Measurements from ENCODE around the gene ZBTB7B. TPM values are rescaled to one million over a fixed set of nuclear protein-coding genes. Genes with fewer than 3 reads are reported as not detected.

Gene ZBTB7B
- polyA plus RNA-seq, 3 donors = 6.3 to 149 (median 9.6) TPM

- H3K36me3 Mint-ChIP-seq = peaks cover 3 to 9% of the 10 kb centered on the region in 2 donors
- no peak overlapping the region for H2AFZ ChIP-seq (ENCODE audit: insufficient read depth, low read depth, low read length, poor library complexity, severe bottlenecking)
- H3K27me3 Mint-ChIP-seq (ENCODE audit: low read depth in 3 of 3) = peaks cover 0 to 2% (median 0%) of the 10 kb centered on the region in 3 donors
- H3K4me1 Mint-ChIP-seq = peaks cover 44% of the 10 kb centered on the region
- no peak for DNase-seq
- H3K9ac ChIP-seq (ENCODE audit: insufficient read depth, low read length, poor library complexity, severe bottlenecking) = peak overlapping the region; percentile 85
- peak overlapping the region; percentile 100 for H3K4me2 ChIP-seq (replicated peaks; ENCODE audit: extremely low read depth, low read length, poor library complexity, severe bottlenecking)
- peaks cover 55 to 74% of the 10 kb centered on the region in 2 donors for H3K4me1 ChIP-seq (ENCODE audit: control insufficient read depth in 1 of 2, insufficient read depth in 2 of 2, low read length in 2 of 2)
- 40% methylated on average over 1 of the region's 5 CpGs for WGBS (ENCODE audit: insufficient coverage)
- no peaks in the 10 kb centered on the region for H3K9me3 ChIP-seq (replicated peaks in 1 of 2; ENCODE audit: control insufficient read depth in 1 of 2, insufficient read depth in 1 of 2, low read length in 2 of 2)
- H3K36me3 ChIP-seq (replicated peaks in 1 of 2; ENCODE audit: control insufficient read depth in 1 of 2, insufficient read depth in 2 of 2, low read length in 2 of 2) = no peaks in the 10 kb centered on the region
- H4K20me1 ChIP-seq (ENCODE audit: insufficient read depth, low read length) = peaks cover 23% of the 10 kb centered on the region
- no peaks in the 10 kb centered on the region for H3K27me3 ChIP-seq (ENCODE audit: control insufficient read depth in 2 of 2, insufficient read depth in 2 of 2, low read length in 2 of 2)
- peak overlapping the region; percentile 84 to 100 (median 99) for H3K4me3 ChIP-seq (replicated peaks in 1 of 3; ENCODE audit: low read depth in 2 of 3, low read length in 3 of 3)
- H3K4me3 Mint-ChIP-seq = peak overlapping the region; percentile 95 to 98
- no peaks in the 10 kb centered on the region for H3K9me3 Mint-ChIP-seq
- peaks cover 92% of the 10 kb centered on the region for H3K79me2 ChIP-seq (ENCODE audit: insufficient read depth, low read length)
- H3K27ac Mint-ChIP-seq = peak overlapping the region; percentile 92 to 100 (median 98)
- no peak for TF ChIP-seq CTCF (IDR thresholded peaks at IDR 0.05)
- peak overlapping the region; percentile 91 to 99 for H3K27ac ChIP-seq (ENCODE audit: low read depth in 1 of 2, low read length in 2 of 2)
- intact Hi-C loops (cut with micrococcal nuclease) = loop anchor here (5.0 kb wide), 4 partner anchors 32 to 58 kb away; partner anchors contain the start of genes ADAM15 (in 2 of the 2), PYGO2 (in 2 of the 2), CKS1B (in 1 of the 2) and EFNA4 (in 1 of the 2)
Observed at GRCh38 chr1:155004352-155005075, 1.9 kb downstream of the ZBTB7B start.

GRCh38 chr1:155005076-155006011 is 2.7 kb downstream of the ZBTB7B start:
- Mint-ChIP-seq H3K4me3 (peak overlapping the region; percentile 95 to 98), H3K9me3 (no peaks in the 10 kb centered on the region), H3K27me3 (ENCODE audit: low read depth in 3 of 3) (no peaks in the 10 kb centered on the region), H3K27ac (peak overlapping the region; percentile 94 to 100 (median 99)), H3K36me3 (peaks cover 3 to 16% of the 10 kb centered on the region in 2 donors), H3K4me1 (peaks cover 45% of the 10 kb centered on the region)
- Histone ChIP-seq H3K9me3 (replicated peaks in 1 of 2; ENCODE audit: control insufficient read depth in 1 of 2, insufficient read depth in 1 of 2, low read length in 2 of 2) (no peaks in the 10 kb centered on the region), H3K27ac (ENCODE audit: low read depth in 1 of 2, low read length in 2 of 2) (peak overlapping the region; percentile 91 to 99), H4K20me1 (ENCODE audit: insufficient read depth, low read length) (peaks cover 30% of the 10 kb centered on the region), H3K4me2 (replicated peaks; ENCODE audit: extremely low read depth, low read length, poor library complexity, severe bottlenecking) (peak overlapping the region; percentile 100), H3K27me3 (ENCODE audit: control insufficient read depth in 2 of 2, insufficient read depth in 2 of 2, low read length in 2 of 2) (no peaks in the 10 kb centered on the region), H3K79me2 (ENCODE audit: insufficient read depth, low read length) (peaks cover 95% of the 10 kb centered on the region), H2AFZ (ENCODE audit: insufficient read depth, low read depth, low read length, poor library complexity, severe bottlenecking) (no peak overlapping the region), H3K4me1 (ENCODE audit: control insufficient read depth in 1 of 2, insufficient read depth in 2 of 2, low read length in 2 of 2) (peaks cover 55 to 74% of the 10 kb centered on the region in 2 donors), H3K4me3 (replicated peaks in 1 of 3; ENCODE audit: low read depth in 2 of 3, low read length in 3 of 3) (peak overlapping the region; percentile 84 to 100 (median 99)), H3K9ac (ENCODE audit: insufficient read depth, low read length, poor library complexity, severe bottlenecking) (peak overlapping the region; percentile 85), H3K36me3 (replicated peaks in 1 of 2; ENCODE audit: control insufficient read depth in 1 of 2, insufficient read depth in 2 of 2, low read length in 2 of 2) (no peaks in the 10 kb centered on the region)
- no peak for TF ChIP-seq CTCF (IDR thresholded peaks at IDR 0.05)
- 25% methylated on average over 5 of the region's 17 CpGs for WGBS (ENCODE audit: insufficient coverage)
- DNase-seq = peak; percentile 53 to 76 (median 56)
- intact Hi-C loops (cut with micrococcal nuclease) = loop anchor here (2.0 to 5.0 kb wide), 3 partner anchors 33 to 47 kb away; partner anchors contain the start of genes SHC1 (in 2 of the 2), ADAM15 (in 1 of the 2) and CKS1B (in 1 of the 2)
